Hematopoietic multipotent progenitor cell treated with erythropoietin and hydrocortisone succinate and interleukin-3 and kit ligand, for 15 days (in vitro differentiated cells): ENCODE results near the gene SMAD9.
"Not testable (repeated sequence)": the region's sequence is repeated elsewhere in the genome, so short reads cannot be mapped to it uniquely, and the experiment has no call there.

Experiments
- DNase-seq: peaks from one replicate; pipeline ENCODE4 v3.0.0-alpha.2; 2015; ENCODE audit warnings: low spot score

The SMAD9 gene

GRCh38 chr13:36910545-36910944 lies 9.5 kb downstream of the SMAD9 start:
- DNase-seq: no peak

GRCh38 chr13:36907821-36908220 lies 12.2 kb downstream of the SMAD9 start:
- no peak for DNase-seq

GRCh38 chr13:36907266-36907665 lies 12.8 kb downstream of the SMAD9 start:
- DNase-seq: no peak

GRCh38 chr13:36905944-36906343 lies 14.1 kb downstream of the SMAD9 start:
- DNase-seq: no peak

- no peak for DNase-seq
These were observed 16.0 kb downstream of the SMAD9 start for GRCh38 chr13:36903925-36904595.

- no peak for DNase-seq
These were observed 22.9 kb downstream of the SMAD9 start for GRCh38 chr13:36897054-36897616.

GRCh38 chr13:36891752-36892151 lies 28.3 kb downstream of the SMAD9 start:
- no peak for DNase-seq

GRCh38 chr13:36888645-36889044 lies 31.4 kb downstream of the SMAD9 start:
- DNase-seq: no peak

- DNase-seq: no peak
These were observed 32.1 kb downstream of the SMAD9 start for GRCh38 chr13:36887758-36888521.

- no peak for DNase-seq
These were observed 34.1 kb downstream of the SMAD9 start for GRCh38 chr13:36885901-36886300.

- DNase-seq: no peak
These were observed 35.8 kb downstream of the SMAD9 start for GRCh38 chr13:36884235-36884634.

- no peak for DNase-seq
These were observed 36.2 kb downstream of the SMAD9 start for GRCh38 chr13:36883824-36884223.

GRCh38 chr13:36883392-36883791 lies 36.6 kb downstream of the SMAD9 start:
- not testable (repeated sequence) for DNase-seq

- no peak for DNase-seq
These were observed 37.1 kb downstream of the SMAD9 start for GRCh38 chr13:36882829-36883390.

GRCh38 chr13:36880961-36881360 lies 39.1 kb downstream of the SMAD9 start:
- DNase-seq: no peak

GRCh38 chr13:36879218-36879938 lies 40.7 kb downstream of the SMAD9 start:
- no peak for DNase-seq

GRCh38 chr13:36875961-36876360 lies 44.1 kb downstream of the SMAD9 start:
- no peak for DNase-seq

GRCh38 chr13:36875431-36875830 lies 44.6 kb downstream of the SMAD9 start:
- DNase-seq: no peak

GRCh38 chr13:36872621-36873020 lies 47.4 kb downstream of the SMAD9 start:
- DNase-seq: no peak

GRCh38 chr13:36870050-36870692 lies 49.9 kb downstream of the SMAD9 start:
- DNase-seq: no peak

- DNase-seq: no peak
These were observed 53.8 kb downstream of the SMAD9 start for GRCh38 chr13:36866232-36866631.

GRCh38 chr13:36865265-36865664 lies 54.8 kb downstream of the SMAD9 start:
- DNase-seq: no peak
